ENCODE data around the gene ITPR1.
A peak's percentile ranks its signal among the peaks of the same experiment; 100 is the strongest.

ITPR1 gene

DNA sequence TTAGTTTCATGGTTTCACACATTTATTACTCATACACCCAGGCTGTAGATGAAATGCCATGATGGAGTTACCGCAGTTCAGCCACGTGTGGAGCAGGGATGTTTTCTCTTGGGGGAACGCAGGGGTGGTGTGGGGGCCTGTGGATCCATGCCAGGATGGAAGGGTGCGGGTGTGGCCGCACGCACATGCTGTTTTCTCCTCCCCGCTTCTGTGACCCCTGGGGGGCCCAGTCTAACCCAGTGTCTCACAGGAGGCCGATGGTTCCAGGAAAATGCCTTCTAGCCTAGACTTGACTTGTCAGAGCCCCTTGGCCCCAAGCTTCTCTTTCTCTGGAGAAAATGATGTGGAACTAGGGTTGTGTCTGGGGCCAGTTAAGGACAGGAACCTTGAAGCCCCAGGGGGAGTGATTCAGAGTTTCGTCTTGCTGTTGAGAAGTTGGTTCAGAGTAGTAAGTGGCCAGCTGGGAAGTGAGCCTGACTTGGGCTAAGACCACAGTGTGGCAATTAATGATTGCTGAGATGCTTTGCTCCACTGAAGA lies 245.7 kb downstream of the ITPR1 start:
- no peak for DNase-seq (ENCODE audit: low spot score)
- no peak for FAIRE-seq

DNA sequence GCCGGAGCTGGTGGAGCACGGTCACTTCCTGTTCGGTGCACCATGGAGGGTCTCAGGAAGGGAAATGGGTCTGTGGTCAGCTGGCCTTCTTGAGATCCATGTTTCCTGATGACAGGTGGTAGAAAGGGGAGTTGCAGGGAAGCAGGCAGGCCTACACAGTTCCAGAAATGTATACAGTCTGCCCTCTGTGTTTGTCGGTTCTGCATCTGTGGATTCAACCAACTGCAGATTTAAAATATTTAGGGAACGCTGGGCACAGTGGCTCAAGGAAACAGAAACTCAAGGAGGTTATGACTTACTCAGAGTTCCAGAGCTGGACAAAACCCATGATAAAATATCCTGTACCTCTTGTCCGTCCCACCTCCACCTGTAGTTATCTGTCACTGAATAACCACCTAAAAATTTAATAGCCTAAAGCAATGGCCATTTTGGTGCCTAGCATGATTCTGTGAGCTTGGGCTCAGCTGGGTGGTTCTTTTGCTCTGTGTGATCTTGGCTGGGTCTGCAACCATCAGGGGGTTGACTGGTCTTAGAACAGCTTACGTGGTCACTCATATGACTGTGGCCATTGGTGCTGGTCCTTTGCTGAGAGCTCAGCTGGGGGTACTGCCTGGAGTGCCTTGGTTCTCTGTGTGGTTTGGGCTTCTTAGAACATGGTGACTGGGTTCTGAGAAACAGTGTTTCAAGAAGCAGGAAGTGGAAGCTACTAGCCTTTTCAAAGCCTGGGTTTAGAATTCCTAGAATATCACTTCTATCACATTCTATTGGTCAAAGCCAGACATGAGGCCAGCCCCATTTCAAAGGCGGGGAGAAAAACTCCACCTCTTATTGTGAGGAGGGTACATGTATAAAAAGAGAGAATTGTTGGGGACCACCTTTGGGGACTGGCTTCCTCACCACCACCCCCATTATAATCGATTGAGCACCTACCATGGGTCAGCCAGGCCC lies 246.4 kb downstream of the ITPR1 start:
- FAIRE-seq = no peak
- no peak for DNase-seq (ENCODE audit: low spot score)

GRCh38 chr3:4740397-4741105 lies 247.4 kb downstream of the ITPR1 start:
- DNase-seq (ENCODE audit: low spot score) (no peak), FAIRE-seq (no peak)

DNA sequence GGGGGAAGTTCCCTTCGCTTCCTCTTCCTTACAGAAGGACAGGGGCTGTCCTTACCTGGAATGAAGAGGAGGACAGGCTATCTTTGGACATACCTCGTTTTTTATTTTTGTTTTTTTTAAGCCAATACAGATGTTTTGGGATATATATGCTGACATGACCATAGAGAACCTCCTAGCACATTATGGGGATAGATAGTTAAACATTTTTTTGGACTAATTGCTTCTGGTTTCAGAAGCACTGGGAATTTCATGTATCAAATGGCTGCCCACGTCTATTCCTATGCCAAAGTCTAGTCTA lies 247.9 kb downstream of the ITPR1 start:
- DNase-seq (ENCODE audit: low spot score) (no peak), FAIRE-seq (no peak)

- no peak for FAIRE-seq
Observed at GRCh38 chr3:4741404-4742307, 248.5 kb downstream of the ITPR1 start.

GRCh38 chr3:4742359-4742758 lies 249.2 kb downstream of the ITPR1 start:
- FAIRE-seq = no peak
- DNase-seq (ENCODE audit: low spot score) = no peak

More at GRCh38 chr3:4741404-4742307, 248.5 kb downstream of the ITPR1 start:
- DNase-seq (ENCODE audit: low spot score) = peak; percentile 93

DNA sequence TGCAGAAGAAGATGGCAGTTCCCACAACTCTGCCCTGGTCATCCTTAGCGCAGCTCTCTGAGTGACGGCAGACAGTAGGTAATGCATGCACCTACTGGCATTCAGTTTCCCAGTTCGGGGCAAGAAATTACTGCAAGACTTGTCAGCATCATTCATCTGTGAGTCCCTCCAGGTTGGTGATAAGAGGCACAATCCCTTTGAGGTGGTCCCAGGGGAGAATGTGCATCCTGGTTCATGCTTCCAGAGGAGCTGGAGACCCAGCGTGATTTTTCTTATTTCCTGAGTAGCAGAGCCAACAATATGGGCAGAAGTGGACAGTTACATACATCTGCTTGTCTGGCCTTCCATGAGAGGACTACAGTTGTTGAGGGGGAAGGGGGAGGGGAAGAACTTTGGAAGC lies 250.2 kb downstream of the ITPR1 start:
- no peak for FAIRE-seq
- DNase-seq (ENCODE audit: low spot score) = no peak

DNA sequence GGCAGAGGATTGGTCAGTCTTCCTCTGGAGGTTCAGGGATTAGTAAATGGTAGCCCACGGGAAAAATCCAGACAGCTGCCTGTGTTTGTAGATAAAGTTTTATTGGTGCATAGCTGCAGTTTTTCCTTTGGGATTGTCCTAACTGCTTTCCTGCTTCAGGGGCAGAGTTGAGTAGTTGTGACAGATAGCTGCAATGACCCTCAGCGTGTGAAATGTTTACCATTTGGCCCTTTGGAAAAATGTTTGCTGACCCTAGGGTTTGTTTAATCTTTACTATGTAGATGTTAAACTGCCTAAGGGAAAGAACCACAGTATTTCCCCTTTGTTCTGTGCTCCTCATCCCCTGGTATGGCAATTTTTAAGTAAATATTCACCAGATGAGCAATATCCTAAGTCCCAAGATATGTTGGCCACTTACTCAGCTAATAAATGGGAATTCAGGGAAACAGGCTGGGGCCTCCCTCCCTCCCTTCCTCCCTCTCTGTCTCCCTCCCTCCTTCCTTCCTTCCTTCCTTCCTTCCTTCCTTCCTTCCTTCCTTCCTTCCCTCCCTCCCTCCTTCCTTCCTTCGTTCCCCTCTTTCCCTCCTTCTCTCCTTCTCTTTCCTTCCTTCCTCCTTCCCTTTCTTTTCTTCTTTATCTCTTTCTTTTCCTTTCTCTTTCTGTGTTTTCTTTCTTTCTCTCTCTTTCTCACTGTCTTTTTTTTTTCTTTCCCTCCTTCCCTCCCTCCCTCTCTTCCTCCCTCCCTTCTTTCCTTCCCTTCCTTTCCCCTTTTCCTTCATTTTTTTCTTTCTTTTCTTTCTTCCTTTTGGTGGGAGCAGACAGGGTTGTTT lies 251.5 kb downstream of the ITPR1 start:
- FAIRE-seq (no peak), DNase-seq (ENCODE audit: low spot score) (no peak)

- no peak for FAIRE-seq
Observed at GRCh38 chr3:4745235-4745610, 252.1 kb downstream of the ITPR1 start.

DNA sequence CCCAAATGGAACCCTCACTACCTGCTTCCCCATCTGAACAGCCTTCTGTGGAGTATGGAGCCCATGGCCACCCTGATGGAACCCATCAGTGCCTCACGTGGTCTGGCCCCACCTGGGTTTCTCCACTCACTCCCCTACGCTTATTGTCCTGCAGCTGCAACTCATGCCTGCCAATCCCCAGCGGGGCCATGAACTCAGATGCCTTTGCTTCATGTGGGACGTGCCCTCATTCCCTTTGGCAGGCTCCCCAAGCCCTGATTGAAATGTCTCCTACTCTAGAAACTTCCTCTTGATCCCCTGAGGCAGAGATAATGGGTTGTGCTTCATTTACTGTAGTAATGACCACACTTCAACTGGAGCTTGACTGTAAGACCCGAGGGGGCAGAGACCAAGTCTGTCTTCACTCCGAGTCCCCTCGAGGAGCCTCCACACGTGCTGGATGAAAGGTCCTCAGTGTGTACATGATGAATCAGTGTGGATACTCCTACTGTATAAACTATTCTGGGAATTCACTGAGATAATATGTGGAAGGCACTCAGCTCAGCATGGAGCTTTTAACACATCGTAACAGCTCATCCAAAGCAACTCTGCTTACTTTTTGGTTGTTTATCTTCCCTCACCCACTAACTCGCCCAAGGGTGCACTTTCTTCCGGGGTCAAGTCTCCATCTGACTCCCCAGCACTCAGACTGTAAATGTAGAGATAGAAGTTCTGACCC lies 253.3 kb downstream of the ITPR1 start:
- no peak for DNase-seq (ENCODE audit: low spot score)
- FAIRE-seq = no peak

More at GRCh38 chr3:4745235-4745610, 252.1 kb downstream of the ITPR1 start:
- DNase-seq (ENCODE audit: low spot score) = no peak

DNA sequence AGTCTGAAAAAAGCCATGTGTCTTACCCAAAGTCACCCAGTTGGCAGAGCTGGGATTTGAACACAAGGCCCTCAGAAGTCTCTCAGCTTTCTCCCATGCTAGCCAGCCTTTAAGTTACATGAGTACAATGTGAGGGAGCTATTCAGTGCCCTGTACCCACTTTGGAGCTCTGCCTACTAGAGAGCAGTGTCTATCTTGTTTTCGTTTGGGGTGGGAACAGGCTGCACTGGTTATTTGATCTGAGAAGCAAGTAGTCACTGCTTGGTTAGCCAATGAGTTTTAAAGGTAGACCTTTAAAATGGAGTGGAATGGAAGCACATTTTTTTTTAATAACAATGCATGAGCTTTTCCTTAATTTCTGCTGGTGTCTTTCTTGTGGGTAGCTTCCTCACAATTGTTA lies 255.0 kb downstream of the ITPR1 start:
- FAIRE-seq (no peak), DNase-seq (ENCODE audit: low spot score) (no peak)

- DNase-seq (ENCODE audit: low spot score) (no peak), FAIRE-seq (no peak)
Observed at GRCh38 chr3:4748701-4749378, 255.7 kb downstream of the ITPR1 start.

DNA sequence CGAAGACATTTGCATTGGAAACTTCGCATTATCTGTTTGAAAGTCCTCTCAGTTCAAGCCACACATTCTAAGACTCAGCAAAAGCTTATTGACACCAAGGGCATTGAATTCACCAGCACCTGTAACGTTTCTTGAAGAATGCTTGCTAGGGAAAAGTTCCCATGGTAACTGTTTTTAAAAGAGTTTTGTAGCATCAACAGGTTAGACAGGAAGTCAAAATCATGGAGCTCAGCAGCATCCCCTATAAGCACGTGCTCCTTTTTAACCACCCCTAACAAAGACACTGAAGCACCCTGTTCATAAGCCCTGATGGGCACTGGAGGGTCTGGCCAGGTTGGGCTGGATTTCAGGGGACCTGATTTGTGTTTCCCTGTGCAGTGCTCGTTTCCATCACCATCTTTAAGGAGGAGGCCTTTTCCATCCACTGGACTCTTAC lies 256.4 kb downstream of the ITPR1 start:
- no peak for DNase-seq (ENCODE audit: low spot score)
- FAIRE-seq = no peak

GRCh38 chr3:4750306-4750968 lies 257.3 kb downstream of the ITPR1 start:
- DNase-seq (ENCODE audit: low spot score) (peak; percentile 66), FAIRE-seq (no peak)

DNA sequence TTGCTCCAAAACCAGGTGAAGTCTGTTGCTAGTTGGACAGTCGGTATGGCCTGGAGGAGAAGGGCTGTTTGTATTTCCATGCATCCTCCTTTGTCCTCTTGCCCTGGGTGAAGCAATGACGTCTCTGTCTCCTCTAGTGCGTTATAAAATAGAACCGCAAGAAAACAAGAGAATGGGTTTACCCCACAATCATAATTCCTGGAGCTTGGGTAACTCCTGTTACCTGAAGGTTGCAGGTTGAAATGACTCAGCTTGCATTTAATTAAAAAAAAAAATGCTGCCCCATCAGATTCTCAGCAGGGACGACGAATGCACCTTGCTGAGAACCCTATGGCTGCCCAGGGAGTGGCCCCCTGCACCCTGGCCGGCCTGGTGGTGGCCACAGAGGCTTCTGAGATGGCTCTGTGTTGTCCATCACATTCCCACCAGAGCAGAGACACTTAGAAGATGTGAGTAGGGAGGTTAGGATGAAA lies 257.9 kb downstream of the ITPR1 start:
- FAIRE-seq (no peak), DNase-seq (ENCODE audit: low spot score) (peak; percentile 27)

- DNase-seq (ENCODE audit: low spot score) (peak; percentile 54), FAIRE-seq (no peak)
Observed at GRCh38 chr3:4751502-4752101, 258.5 kb downstream of the ITPR1 start.

DNA sequence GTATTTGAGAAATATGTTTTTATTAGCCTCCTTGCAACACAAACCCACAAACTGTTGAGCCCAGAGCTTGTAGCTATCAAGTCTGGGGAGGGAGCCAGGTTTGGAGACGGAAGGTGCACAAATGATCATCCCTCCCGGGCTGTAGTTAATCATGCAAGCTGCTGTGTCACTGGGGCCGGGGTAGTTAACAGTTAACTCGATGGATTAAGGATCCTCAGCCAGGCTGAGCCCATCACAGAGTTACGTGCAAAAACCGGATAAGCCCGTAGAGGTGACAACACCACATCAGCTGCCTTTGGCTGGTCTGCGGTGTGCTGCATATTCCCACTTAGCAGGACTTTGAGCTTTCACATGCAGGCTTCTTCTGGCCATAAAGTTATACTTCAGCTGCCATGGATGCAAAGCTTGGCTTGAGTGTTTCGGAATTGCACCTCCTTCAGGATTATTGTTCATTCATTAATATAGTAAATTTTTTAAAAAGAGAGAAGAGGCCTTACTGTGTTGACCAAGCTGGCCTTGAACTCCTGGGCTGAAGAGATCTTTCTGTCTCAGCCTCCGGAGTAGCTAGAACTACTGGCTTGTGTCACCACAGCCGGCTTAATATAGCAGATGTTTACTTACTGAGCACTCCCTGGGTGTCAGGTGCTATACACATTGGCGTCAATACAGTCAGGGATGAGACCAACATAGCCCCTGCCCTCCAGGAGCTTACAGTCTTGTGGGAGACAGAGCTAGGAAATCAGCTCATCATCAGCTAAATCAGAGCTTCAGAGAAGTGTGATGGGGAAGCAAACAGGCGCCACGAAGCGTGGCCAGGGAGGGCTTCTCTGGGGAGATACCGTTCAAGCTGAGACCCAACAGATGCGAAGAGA lies 259.3 kb downstream of the ITPR1 start:
- no peak for DNase-seq (ENCODE audit: low spot score)

More for the DNA sequence above, 259.3 kb downstream of the ITPR1 start:
- FAIRE-seq = no peak
